GM21737 (cell line): ENCODE results near the gene ABCB10.
A peak's percentile ranks its signal among the peaks of the same experiment; 100 is the strongest.
"Not testable (repeated sequence)": the region's sequence is repeated elsewhere in the genome, so short reads cannot be mapped to it uniquely, and the experiment has no call there.

Experiments used
- ATAC-seq: cut with Tn5 transposase; IDR thresholded peaks from one replicate; pipeline ENCODE4 v1.9.1; 2021; ENCODE audit warnings: mild to moderate bottlenecking, moderate library complexity; ENCODE audit not compliant: unreplicated experiment

Gene ABCB10

GRCh38 chr1:229558460-229559335 is at the start of gene ABCB10:
TSS of gene ABCB10 (minus strand) at chr1:229558707. CDS start at chr1:229558652, 55 bp downstream.
- ATAC-seq, result peak; percentile 82

DNA sequence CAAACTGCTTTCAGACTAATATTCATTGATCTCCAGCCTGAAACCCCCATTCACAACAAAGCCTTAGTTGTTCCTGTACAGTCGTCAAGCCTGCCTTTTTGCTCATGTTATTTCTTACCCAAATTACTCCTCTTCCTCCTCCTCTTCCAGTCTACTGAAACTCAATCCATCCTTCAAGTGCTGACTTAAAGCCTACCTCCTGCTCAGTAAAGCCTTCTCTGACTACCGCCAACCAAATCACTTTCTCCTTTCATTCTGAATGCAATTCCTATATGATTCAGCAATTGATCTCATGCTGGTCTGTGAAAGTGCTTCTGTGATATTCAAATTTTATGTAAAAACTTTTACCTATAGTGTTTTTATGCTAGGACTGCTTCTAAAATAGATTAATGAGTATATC is 48.9 kb upstream of the ABCB10 start:
- ATAC-seq, result no peak

GRCh38 chr1:229603371-229604005 is 45.0 kb upstream of the ABCB10 start:
- no peak for ATAC-seq

GRCh38 chr1:229600229-229600628 is 41.7 kb upstream of the ABCB10 start:
- no peak for ATAC-seq

DNA sequence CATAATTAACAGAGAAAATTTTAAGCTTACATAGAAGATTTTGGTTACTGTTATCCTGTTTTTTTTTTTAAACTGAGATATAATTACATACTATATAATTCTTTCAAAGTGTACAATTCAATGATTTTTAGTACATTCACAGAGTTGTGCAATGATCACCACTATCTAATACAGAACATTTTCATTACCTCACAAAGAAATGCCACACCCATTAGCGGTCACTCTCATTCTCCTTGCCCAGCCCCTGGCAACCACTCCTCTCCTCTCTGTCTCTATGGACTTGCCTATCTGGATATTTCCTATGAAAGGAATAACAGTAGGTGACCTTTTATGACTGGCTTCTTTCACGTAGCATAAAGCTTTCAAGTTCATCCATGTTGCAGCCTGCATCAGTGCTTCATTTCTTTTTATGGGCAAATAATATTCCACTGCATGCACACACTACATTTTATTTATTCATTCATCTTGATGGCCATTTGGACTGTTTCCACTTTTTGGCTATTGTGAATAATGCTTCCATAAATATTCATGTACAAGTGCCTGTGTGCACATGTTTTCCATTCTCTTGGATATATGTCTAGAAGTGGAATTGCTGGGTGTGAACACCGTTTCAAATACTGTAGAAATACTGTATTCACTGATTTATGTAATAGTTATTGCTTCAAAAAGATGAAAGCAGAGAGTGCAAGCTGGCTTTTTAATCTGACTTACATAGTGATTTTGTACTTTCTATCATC is 40.9 kb upstream of the ABCB10 start:
- ATAC-seq, result no peak

GRCh38 chr1:229597877-229598276 is 39.4 kb upstream of the ABCB10 start:
- no peak for ATAC-seq

- no peak for ATAC-seq
These were observed 38.6 kb upstream of the ABCB10 start for GRCh38 chr1:229596925-229597699.

DNA sequence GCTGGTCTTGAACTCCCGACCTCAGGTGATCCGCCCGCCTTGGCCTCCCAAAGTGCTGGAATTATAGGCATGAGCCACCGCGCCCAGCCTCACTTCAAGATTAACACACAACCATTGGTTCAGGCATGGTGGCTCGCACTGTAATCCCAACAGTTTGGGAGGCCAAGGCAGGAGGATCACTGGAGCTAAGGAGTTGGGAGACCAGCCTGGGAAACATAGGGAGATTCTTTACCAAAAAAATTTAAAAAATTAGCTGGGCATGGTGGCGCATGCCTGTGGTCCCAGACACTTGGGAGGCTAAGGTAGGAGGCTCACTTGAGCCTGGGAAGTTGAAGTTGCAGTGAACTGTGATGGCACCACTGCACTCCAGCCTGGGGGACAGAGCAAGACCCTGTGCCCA is 37.4 kb upstream of the ABCB10 start:
- not testable (repeated sequence) for ATAC-seq

GRCh38 chr1:229594227-229595008 is 35.9 kb upstream of the ABCB10 start:
- ATAC-seq, result no peak

- no peak for ATAC-seq
These were observed 35.3 kb upstream of the ABCB10 start for GRCh38 chr1:229593800-229594199.

DNA sequence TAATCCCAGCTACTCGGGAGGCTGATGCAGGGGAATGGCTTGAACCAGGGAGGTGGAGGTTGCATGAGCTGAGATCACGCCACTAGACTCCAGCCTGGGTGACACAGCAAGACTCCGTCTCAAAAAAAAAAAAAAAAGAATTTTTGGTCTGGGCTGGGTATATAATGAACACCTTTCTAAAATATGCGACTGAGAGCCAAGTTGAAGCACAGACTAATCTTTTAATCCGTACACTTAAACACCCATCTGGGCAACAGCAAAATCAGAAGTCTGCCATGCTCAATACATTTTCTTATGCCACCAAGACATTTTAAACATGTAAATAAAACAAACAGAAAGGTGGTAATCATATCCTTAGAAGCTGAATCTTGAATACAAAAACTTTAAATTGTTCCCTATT is 31.6 kb upstream of the ABCB10 start:
- no peak for ATAC-seq

DNA sequence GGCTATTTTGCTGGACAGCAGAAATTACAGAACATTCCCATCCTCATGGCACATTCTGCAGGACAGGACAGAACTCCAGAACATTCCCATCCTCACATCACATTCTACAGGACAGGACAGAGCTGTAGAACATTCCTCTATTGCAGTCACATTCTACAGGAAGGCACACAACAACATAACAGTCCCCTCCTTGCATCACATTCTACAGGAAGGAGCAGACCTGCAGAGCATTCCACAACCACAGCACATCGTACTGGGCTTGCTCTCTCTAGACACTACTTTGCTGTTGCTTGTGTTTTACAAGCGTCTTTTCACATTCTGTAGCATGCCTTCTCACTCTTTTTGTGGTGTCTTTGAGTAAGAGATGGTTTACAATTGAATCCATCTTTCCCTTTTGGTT is 26.8 kb upstream of the ABCB10 start:
- no peak for ATAC-seq

GRCh38 chr1:229582715-229583114 is 24.2 kb upstream of the ABCB10 start:
- ATAC-seq, result no peak

- no peak for ATAC-seq
These were observed 23.6 kb upstream of the ABCB10 start for GRCh38 chr1:229582011-229582694.

- ATAC-seq, result no peak
These were observed 23.0 kb upstream of the ABCB10 start for GRCh38 chr1:229581485-229581884.

- ATAC-seq, result no peak
These were observed 20.7 kb upstream of the ABCB10 start for GRCh38 chr1:229579059-229579673.

GRCh38 chr1:229578168-229579058 is 19.9 kb upstream of the ABCB10 start:
- ATAC-seq, result no peak
